ENCODE data around the gene TRMT2A.

The TRMT2A gene

GRCh38 chr22:20149257-20150250 lies 32.5 kb upstream of the TRMT2A start:
- no peak for DNase-seq

- DNase-seq: no peak
Observed at GRCh38 chr22:20148414-20148813, 31.4 kb upstream of the TRMT2A start.

GRCh38 chr22:20147237-20147988 lies 30.4 kb upstream of the TRMT2A start:
- DNase-seq: no peak

- DNase-seq: no peak
Observed at GRCh38 chr22:20146777-20147176, 29.8 kb upstream of the TRMT2A start.

GRCh38 chr22:20145832-20146223 lies 28.8 kb upstream of the TRMT2A start:
- no peak for DNase-seq

- no peak for DNase-seq
Observed at GRCh38 chr22:20145206-20145831, 28.3 kb upstream of the TRMT2A start.

- no peak for DNase-seq
Observed at GRCh38 chr22:20143883-20144665, 27.0 kb upstream of the TRMT2A start.

- no peak for DNase-seq
Observed at GRCh38 chr22:20142711-20143621, 25.9 kb upstream of the TRMT2A start.

- no peak for DNase-seq
Observed at GRCh38 chr22:20141186-20142077, 24.4 kb upstream of the TRMT2A start.

- DNase-seq: no peak
Observed at GRCh38 chr22:20140521-20140964, 23.5 kb upstream of the TRMT2A start.

- no peak for DNase-seq
Observed at GRCh38 chr22:20140107-20140445, 23.1 kb upstream of the TRMT2A start.

- no peak for DNase-seq
Observed at GRCh38 chr22:20139391-20140106, 22.5 kb upstream of the TRMT2A start.

- DNase-seq: no peak
Observed at GRCh38 chr22:20138868-20139267, 21.8 kb upstream of the TRMT2A start.

GRCh38 chr22:20138417-20138738 lies 21.4 kb upstream of the TRMT2A start:
- no peak for DNase-seq

- no peak for DNase-seq
Observed at GRCh38 chr22:20137671-20138416, 20.8 kb upstream of the TRMT2A start.

- no peak for DNase-seq
Observed at GRCh38 chr22:20137113-20137512, 20.1 kb upstream of the TRMT2A start.

- DNase-seq: no peak
Observed at GRCh38 chr22:20136603-20136873, 19.5 kb upstream of the TRMT2A start.

- no peak for DNase-seq
Observed at GRCh38 chr22:20135806-20136602, 19.0 kb upstream of the TRMT2A start.

GRCh38 chr22:20135265-20135664 lies 18.2 kb upstream of the TRMT2A start:
- DNase-seq: no peak
